Glomerular endothelial cell (primary cell): ENCODE data around the gene NME4. TPM values are rescaled to one million over a fixed set of nuclear protein-coding genes. Genes with fewer than 3 reads are reported as not detected.
"Not testable (repeated sequence)": the region's sequence is repeated elsewhere in the genome, so short reads cannot be mapped to it uniquely, and the experiment has no call there.

Experiments used
- DNase-seq: peaks from one replicate; pipeline ENCODE4 v3.0.0-alpha.2; 2011; ENCODE audit warnings: low read depth, low spot score; ENCODE audit errors: extremely low read depth
- total RNA-seq: library from RNA; depleted of rRNA; stranded (reverse); fragments of >200 nt; gene quantifications from 2 replicates; pipeline ENCODE4 v1.2.3, GENCODE V29; 2015

Gene NME4
- total RNA-seq, 1 donor from 2014 or later = 147 TPM

- DNase-seq = no peak
Observed at GRCh38 chr16:375927-376816, 20.8 kb upstream of the NME4 start.

- no peak for DNase-seq
Observed at GRCh38 chr16:376817-377418, 20.1 kb upstream of the NME4 start.

DNA sequence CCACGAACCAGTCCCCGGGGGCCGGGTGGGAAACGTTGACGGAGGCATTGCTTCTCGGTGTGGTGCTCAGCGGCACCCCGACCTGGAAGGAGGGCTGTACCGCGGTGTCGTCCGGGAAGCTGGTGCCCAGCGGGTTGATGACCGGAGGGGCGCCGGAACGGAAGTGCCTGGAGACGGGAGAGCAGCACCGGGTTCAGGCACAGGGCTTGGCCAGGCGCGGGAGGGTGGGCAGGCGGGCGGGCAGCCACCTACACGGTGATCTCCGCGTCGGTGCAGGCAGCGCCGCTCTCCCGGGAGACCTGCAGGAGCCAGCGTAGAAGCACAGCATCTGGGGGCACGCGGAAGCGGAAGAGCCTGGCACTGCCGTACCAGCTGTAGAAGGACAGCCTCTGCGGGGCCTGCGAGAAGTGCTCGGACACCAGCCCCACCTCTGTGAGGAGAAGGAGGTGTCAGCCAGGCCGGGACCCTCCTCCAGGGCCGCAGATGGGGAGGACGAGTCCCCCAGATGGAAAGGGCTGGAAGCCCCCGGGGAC is 19.5 kb upstream of the NME4 start:
- DNase-seq = no peak

DNA sequence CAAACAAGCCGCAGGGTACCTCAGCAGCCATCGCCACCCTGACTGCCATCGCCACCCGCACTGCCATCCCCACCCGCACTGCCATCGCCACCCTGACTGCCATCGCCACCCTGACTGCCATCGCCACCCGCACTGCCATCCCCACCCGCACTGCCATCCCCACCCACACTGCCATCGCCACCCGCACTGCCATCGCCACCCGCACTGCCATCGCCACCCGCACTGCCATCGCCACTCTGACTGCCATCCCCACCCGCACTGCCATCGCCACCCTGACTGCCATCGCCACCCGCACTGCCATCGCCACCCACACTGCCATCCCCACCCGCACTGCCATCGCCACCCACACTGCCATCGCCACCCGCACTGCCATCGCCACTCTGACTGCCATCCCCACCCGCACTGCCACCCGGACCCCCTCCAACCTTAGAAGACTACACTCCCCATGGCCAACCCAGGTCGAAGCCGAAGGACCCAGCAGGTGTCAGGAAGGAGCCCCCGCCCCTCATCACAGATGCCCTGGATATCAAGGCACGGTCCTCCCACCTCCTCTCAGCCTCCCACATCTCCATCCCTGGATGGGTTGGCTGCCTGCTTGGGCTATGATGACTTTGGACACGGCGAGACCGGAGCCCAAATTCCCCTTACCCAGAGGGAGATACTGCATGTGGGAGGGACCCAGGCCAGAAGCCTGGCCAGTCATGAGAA is 18.7 kb upstream of the NME4 start:
- DNase-seq = not testable (repeated sequence)

- DNase-seq = no peak
Observed at GRCh38 chr16:378821-379182, 18.2 kb upstream of the NME4 start.

DNA sequence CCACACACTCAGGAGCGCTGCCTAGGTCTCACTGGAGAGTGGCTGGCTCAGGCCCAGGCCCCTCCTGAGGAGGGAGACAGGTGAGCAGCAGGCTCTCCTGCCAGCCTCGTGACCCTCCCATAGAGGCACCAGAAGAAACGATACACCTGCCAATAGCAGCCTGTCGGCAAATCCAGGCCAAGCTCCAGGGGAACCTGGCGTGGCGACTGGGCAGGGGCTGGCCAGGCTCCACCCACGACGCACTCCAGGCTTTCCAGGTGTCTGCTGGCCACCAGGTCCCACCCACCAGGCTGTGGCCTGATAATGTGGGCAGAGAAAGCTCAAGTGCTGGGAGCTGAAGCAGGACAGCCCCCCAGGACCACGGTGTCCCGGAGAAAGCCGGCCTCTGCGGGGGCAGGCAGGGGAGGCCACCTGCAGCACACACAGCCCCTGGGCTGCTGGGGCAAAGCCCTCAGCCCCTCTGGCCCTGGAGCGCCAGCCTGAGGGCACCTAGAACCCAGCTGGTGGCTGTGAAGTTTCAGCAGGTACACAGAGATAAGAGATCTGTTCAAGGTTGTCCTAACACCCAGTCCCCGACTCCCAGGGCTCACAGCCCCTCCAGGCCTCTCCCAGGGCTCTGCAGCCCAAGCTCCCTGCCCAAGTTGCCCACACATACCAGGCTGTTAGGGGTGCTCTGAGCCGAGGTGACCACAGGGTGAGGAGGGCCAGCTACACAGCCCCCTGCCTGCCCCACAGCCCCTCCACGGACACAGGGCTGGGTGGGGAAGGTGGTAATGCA is 17.6 kb upstream of the NME4 start:
- no peak for DNase-seq

DNA sequence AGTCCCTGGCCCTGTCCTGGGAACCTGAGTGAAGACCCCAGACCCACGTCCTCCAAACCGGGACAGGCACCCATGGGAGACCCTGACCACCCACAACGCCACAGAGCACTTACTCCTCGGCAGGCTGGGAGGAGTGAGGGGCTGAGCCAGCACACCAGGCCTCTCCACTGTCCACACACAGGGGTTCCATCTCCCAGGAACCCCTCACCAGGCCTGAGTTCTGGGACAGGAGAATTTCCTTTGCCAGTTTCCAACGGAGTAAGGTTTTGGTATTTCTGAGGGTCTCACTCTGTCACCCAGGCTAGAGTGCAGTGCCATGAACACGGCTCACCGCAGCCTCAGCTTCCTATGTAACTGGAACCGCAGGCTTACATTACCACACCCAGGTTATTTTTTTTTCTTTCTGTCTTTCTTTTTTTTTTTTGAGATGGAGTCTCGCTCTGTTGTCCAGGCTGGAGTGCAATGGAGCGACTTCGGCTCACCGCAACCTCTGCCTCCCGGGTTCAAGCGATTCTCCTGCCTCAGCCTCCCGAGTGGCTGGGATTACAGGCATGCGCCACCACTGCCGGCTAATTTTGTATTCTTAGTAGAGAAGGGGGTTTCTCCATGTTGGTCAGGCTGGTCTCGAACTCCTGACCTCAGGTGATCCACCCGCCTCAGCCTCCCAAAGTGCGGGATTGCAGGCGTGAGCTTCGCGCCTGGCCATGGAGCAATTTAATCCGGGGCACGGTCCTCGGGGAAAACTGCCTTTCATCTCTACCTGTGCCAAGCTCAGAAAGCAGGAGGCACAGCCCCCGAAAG is 16.8 kb upstream of the NME4 start:
- DNase-seq = no peak

GRCh38 chr16:380762-381011 is 16.3 kb upstream of the NME4 start:
- DNase-seq = no peak

GRCh38 chr16:381012-381788 is 15.8 kb upstream of the NME4 start:
- no peak for DNase-seq

GRCh38 chr16:381789-382717 is 14.9 kb upstream of the NME4 start, which contains the start of gene PGAP6:
TSS of gene PGAP6 (minus strand) at chr16:381978. CDS start at chr16:381821, 157 bp downstream.
- DNase-seq = no peak

DNA sequence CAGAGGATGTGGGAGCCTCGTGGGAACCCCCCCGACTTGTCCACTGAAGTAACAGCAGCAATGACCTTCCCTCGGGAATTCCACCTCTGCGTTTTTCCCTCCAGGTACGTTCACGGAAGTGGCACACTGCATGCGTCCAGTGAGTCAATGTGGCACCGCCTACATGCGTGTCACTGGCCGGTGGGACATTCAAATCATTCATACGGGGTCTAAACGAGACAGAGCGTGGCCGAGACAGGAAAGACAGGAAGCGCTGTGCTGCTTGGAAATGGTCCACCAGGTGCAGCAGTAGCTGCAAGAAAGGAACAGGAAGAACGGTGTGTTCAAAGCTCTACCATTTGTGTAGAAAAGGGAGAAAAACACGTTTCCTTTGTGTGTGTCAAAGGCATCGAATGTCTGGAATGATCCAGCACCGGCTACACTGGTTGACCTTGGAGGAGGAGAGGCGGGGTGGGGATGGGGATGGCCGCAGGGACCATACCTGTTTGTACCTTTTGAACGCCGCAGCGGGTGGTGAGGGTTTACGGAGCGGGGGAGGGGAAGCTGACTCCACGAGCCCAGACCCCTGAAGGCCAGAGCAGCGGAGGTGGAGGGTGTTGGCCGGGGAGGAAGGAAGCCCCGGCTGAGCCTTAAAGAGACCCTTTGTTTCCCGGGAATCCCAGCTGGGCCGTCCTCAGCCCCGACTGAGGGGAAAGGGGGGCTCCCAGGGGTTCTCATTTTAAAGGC is 13.5 kb upstream of the NME4 start:
- no peak for DNase-seq

DNA sequence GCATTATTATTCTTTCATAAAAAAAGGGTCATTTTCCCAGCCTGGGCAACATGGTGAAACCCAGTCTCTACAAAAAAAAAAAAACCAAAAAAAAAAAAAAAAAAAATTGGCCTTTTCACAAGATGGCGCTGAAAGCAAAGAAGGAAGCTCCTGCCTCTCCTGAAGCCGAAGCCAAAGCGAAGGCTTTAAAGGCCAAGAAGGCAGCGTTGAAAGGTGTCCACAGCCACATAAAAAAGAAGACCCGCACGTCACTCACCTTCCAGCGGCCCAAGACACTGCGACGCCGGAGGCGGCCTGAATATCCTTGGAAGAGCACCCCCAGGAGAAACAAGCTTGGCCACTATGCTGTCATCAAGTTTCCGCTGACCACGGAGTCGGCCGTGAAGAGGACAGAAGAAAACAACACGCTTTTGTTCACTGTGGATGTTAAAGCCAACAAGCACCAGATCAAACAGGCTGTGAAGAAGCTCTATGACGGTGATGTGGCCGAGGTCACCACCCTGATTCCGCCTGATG is 10.3 kb upstream of the NME4 start:
- no peak for DNase-seq

DNA sequence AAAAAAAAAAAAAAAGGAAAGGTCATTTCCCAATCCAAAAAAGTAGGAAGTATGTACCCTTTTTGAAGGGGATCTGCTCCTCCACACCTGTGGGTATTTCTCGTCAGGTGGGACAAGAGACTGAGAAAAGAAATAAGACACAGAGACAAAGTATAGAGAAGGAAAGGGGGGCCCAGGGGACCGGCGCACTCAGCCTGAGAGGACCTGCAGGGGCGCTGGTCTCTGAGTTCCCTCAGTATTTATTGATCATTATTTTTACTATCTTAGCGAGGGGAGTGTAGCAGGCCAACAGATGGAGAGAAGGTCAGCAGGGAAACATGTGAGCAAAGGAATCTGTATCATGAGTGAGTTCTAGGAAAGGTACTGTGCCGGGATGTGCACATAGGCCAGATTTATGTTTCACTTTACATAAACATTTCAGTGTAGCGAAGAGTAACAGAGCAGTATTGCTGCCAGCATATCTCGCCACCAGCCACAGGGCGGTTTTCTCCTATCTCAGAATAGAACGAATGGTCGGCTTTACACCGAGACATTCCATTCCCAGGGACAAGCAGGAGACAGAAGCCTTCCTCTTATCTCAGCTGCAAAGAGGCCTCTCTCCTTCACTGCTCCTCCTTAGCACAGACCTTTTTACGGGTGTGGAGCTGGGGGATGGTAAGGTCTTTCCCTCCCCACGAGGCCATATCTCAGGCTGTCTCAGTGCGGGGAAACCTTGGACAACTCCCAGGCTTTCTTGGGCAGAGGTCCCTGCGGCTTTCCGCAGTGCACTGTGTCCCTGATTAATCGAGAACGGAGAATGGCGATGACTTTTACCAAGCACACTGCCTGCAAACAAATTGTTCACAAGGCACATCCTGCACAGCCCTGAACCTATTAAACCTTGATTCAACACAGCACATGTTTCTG is 9.0 kb upstream of the NME4 start:
- DNase-seq = not testable (repeated sequence)

GRCh38 chr16:389352-389751 is 7.6 kb upstream of the NME4 start:
- no peak for DNase-seq

GRCh38 chr16:391885-392335 is 5.1 kb upstream of the NME4 start:
- DNase-seq = no peak

DNA sequence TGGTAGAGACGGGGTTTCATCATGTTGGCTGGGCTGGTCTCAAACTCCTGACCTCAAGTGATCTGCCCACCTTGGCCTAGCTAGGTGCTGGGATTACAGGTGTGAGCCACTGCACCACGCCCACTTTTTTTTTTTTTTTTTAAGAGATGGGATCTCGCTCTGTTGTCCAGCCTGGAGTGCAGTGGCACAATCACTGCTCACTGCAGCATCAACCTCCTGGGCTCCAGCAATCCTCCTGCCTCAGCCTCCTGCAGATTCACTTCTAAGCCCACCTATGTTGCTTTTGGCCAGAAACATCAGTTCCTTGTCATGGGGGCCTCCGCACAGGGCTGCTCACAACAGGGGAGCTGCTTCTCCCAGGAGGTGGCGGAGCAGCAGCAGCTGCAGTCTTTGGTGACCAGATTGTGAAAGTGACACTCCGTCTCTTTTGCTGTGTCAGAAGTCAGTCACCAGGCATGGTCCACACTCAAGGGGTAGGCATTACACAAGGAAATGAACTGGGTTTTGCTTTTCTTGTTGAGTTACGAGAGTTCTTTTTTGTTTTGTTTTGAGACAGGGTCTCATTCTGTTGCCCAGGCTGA is 4.5 kb upstream of the NME4 start:
- DNase-seq = no peak
